CD4-positive, alpha-beta T cell treated with Interleukin-17A for 1 hour (primary cell): ENCODE data around the gene PTP4A1.
"Not testable (repeated sequence)": the region's sequence is repeated elsewhere in the genome, so short reads cannot be mapped to it uniquely, and the experiment has no call there.

Experiments
- DNase-seq: peaks from one replicate; pipeline ENCODE4 v3.0.0-alpha.2; 2020

PTP4A1 gene

GRCh38 chr6:63584566-63584965, 12.3 kb downstream of the PTP4A1 start:
- no peak for DNase-seq

GRCh38 chr6:63585652-63586051, 13.4 kb downstream of the PTP4A1 start:
- DNase-seq: not testable (repeated sequence)

GRCh38 chr6:63589952-63590411, 17.7 kb downstream of the PTP4A1 start:
- DNase-seq: no peak

GRCh38 chr6:63592886-63593285, 20.6 kb downstream of the PTP4A1 start:
- no peak for DNase-seq

GRCh38 chr6:63597141-63598048, 25.1 kb downstream of the PTP4A1 start:
- DNase-seq: no peak

- peak; percentile 86 for DNase-seq
These were observed 26.1 kb downstream of the PTP4A1 start for GRCh38 chr6:63598049-63599036.

- no peak for DNase-seq
These were observed 27.0 kb downstream of the PTP4A1 start for GRCh38 chr6:63599243-63599642.

GRCh38 chr6:63600136-63600535, 27.9 kb downstream of the PTP4A1 start:
- DNase-seq: no peak

- DNase-seq: no peak
These were observed 37.0 kb downstream of the PTP4A1 start for GRCh38 chr6:63609231-63609630.

- DNase-seq: no peak
These were observed 38.7 kb downstream of the PTP4A1 start for GRCh38 chr6:63610944-63611343.

GRCh38 chr6:63611560-63611959, 39.3 kb downstream of the PTP4A1 start:
- DNase-seq: no peak

- no peak for DNase-seq
These were observed 43.3 kb downstream of the PTP4A1 start for GRCh38 chr6:63615590-63615989.
